Esophagus squamous epithelium (tissue), 5 donors: ENCODE results near the gene GALNS. TPM values are rescaled to one million over a fixed set of nuclear protein-coding genes. Genes with fewer than 3 reads are reported as not detected.
A peak's percentile ranks its signal among the peaks of the same experiment; 100 is the strongest.

Source experiments
- DNase-seq: peaks from one replicate; lab custom pipeline; 2025; lab: John Stamatoyannopoulos, UW
- H3K27ac ChIP-seq, 4 donors: fragments of 200-600 bp; sonication (generic); one replicate each; pipeline ENCODE4 v1.5.1; 2016 to 2019; ENCODE audit warnings: mild to moderate bottlenecking in 1 of 4
- H3K27me3 ChIP-seq, 4 donors: fragments of 200-600 bp; sonication (generic); 1 replicate in 3 of 4; 2 replicates in 1 of 4; pipeline versions ENCODE4 v1.5.1 to v1.6.0; 2017 to 2021; ENCODE audit warnings: antibody characterized with exemption in 1 of 4
- H3K36me3 ChIP-seq, 3 donors: fragments of 200-600 bp; sonication (generic); one replicate each; pipeline ENCODE4 v1.5.1; 2016 to 2019
- H3K4me1 ChIP-seq, 3 donors: fragments of 200-600 bp; sonication (generic); one replicate each; pipeline ENCODE4 v1.5.1; 2017 to 2019
- H3K4me3 ChIP-seq, 4 donors: fragments of 200-600 bp; sonication (generic); 1 replicate in 3 of 4; 2 replicates in 1 of 4; pipeline ENCODE4 v1.5.1; 2016 to 2019; ENCODE audit warnings: mild to moderate bottlenecking in 2 of 4, moderate library complexity in 1 of 4
- H3K9me3 ChIP-seq, 3 donors: fragments of 200-600 bp; sonication (generic); one replicate each; pipeline ENCODE4 v1.5.1; 2016 to 2019
- CTCF ChIP-seq, 6 experiments: fragments of 450-650 bp in 4 of 6; fragments of 200-600 bp in 2 of 6; sonication (generic) in 2 of 6; IDR thresholded peaks; one replicate each; pipeline ENCODE4 v1.5.1; 2016 to 2019; ENCODE audit warnings: antibody characterized with exemption in 6 of 6, mild to moderate bottlenecking in 4 of 6, moderate library complexity in 4 of 6
- POLR2A ChIP-seq, 4 donors: fragments of 450-650 bp; IDR thresholded peaks; one replicate each; pipeline ENCODE4 v1.6.1; 2017; ENCODE audit warnings: antibody characterized with exemption in 4 of 4, mild to moderate bottlenecking in 4 of 4, moderate library complexity in 3 of 4
- WGBS, 2 donors: methylation state at CpG; one replicate each; pipeline ENCODE4 v1.1.5; 2018; 5-methylcytosine and 5-hydroxymethylcytosine counted together
- intact Hi-C: fragments of 100-400 bp; cut with DNase I; formaldehyde crosslinking; loops from one replicate; pipeline ENCODE4 v1.15.0; 2022
- total RNA-seq, 4 donors: library from RNA; depleted of rRNA; stranded (reverse); fragments of >200 nt; gene quantifications; one replicate each; pipeline ENCODE4 v1.1.0, GENCODE V29; 2016
- donor health status: DM: yes; HTN: yes; CAD: no.

GALNS gene
- total RNA-seq, 4 donors from 2014 or later: 9.5 to 24.2 (median 20.5) TPM

GRCh38 chr16:88814144-88814502, 42.6 kb downstream of the GALNS start:
- H3K4me3 ChIP-seq: no peak overlapping the region
- no peak for DNase-seq
- H3K27ac ChIP-seq: no peak overlapping the region
- no peak for TF ChIP-seq CTCF (IDR thresholded peaks at IDR 0.05)
- no peak for TF ChIP-seq POLR2A (IDR thresholded peaks at IDR 0.05)
- intact Hi-C loops: loop anchor here (5.0 to 10.0 kb wide), 2 partner anchors 43 to 351 kb away; partner anchors contain the start of genes GALNS and TRAPPC2L
- WGBS, 2 donors: 50% methylated on average over 2 of the region's 13 CpGs; no CpG with 5 or more reads in 1 of the 2 donors
- peaks cover 5 to 11% (median 7%) of the 10 kb centered on the region in 3 donors for H3K36me3 ChIP-seq
- peaks cover 36 to 63% (median 41%) of the 10 kb centered on the region in 3 donors for H3K4me1 ChIP-seq
- H3K27me3 ChIP-seq: no peaks in the 10 kb centered on the region
- no peaks in the 10 kb centered on the region for H3K9me3 ChIP-seq

- intact Hi-C loops: loop anchor here (5.0 to 10.0 kb wide), 2 partner anchors 44 to 351 kb away; partner anchors contain the start of genes GALNS and TRAPPC2L
- no peaks in the 10 kb centered on the region for H3K9me3 ChIP-seq
- H3K27me3 ChIP-seq: no peaks in the 10 kb centered on the region
- peaks cover 36 to 64% (median 41%) of the 10 kb centered on the region in 3 donors for H3K4me1 ChIP-seq
- no peak for TF ChIP-seq CTCF (IDR thresholded peaks at IDR 0.05)
- no peak for TF ChIP-seq POLR2A (IDR thresholded peaks at IDR 0.05)
- no peak for DNase-seq
- H3K27ac ChIP-seq: peak overlapping the region in 3 of 4 donors; percentile 92 to 98 (median 96)
- no peak overlapping the region for H3K4me3 ChIP-seq
- H3K36me3 ChIP-seq: peaks cover 7 to 17% (median 10%) of the 10 kb centered on the region in 3 donors
- 22 to 68% methylated on average over 12 to 21 of the region's 26 CpGs for WGBS, 2 donors
These were observed 43.2 kb downstream of the GALNS start for GRCh38 chr16:88813269-88814143.

DNA sequence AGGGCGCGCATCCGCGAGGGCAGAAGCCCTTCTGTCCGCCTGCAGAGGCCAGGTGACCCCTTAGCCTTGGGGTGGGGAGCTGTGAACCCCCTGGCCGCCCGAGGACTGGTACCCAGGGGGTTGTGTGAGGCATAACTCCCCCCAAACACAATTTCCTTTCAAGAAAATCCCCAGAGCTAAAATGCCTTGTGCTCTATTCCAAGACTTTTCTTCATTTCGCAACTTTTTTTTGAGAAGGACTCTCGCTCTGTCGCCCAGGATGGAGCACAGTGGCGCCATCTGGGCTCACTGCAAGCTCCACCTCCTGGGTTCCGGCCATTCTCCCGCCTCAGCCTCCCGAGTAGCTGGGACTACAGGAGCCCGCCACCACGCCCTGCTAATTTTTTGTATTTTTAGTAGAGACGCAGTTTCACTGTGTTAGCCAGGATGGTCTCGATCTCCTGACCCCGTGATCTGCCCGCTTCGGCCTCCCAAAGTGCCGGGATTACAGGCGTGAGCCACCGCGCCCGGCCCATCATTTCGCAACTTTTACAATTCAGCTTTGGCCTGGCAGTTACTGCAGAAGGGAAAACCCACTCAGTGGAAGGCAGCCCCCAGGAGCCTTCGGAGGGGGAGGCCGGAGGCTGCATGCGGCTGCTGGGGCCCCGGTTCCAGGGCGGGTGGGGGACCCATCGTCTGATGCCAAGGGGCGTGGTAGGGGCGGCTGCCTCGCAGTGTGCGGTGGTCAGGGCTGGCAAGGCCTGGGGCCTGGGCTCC, 44.1 kb downstream of the GALNS start:
- WGBS, 2 donors: 24 to 43% methylated on average over 14 to 18 of the region's 37 CpGs
- H3K27me3 ChIP-seq: no peaks in the 10 kb centered on the region
- peaks cover 7 to 25% (median 14%) of the 10 kb centered on the region in 3 donors for H3K36me3 ChIP-seq
- peak overlapping the region; percentile 92 to 98 (median 94) for H3K27ac ChIP-seq
- intact Hi-C loops: loop anchor here (5.0 to 10.0 kb wide), 2 partner anchors 45 to 352 kb away; partner anchors contain the start of genes GALNS and TRAPPC2L
- peaks cover 36 to 66% (median 41%) of the 10 kb centered on the region in 3 donors for H3K4me1 ChIP-seq
- no peaks in the 10 kb centered on the region for H3K9me3 ChIP-seq
- DNase-seq: no peak
- peak overlapping the region; percentile 64 to 99 (median 74) for H3K4me3 ChIP-seq
- TF ChIP-seq POLR2A (IDR thresholded peaks at IDR 0.05) (no peak), CTCF (IDR thresholded peaks at IDR 0.05) (peak in 1 of 6 experiments; percentile 1)

DNA sequence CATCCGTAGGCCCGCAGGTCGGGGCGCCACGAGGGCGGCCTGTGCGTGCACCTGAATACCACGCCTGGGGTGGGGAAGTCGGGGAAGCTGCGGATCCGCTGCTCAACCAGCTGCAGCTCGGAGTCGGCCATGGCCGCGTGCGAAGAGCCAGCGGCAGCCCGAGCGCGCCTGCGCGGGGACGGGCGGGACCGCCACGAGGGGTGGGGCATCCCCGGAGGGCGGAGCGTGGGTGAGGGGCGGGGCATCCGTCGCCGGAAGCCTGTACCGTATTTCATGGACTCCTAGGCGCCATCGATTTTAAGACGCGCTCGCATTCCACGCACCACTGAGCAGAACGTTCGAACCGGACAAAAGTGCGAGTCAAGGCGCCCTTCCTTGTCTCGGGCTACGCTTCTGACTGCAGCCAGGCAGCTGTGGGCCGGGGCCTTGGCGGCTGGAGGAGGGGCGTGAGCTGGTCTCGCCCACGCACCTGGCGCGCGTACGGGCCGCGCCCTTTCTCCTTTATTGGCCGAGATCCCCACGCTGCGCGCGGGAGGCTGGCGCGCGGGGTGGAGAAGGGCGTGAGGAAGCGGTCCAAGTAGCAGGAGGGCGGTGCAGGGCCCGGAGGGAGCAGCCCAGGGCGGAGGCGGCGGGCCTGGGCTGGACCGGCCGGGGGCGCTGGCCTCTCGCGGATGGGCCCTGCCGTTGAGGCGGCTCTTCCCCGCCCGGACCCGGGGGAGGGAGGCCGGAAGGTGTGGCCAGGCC, 44.8 kb downstream of the GALNS start, which contains the start of gene APRT:
TSS of gene APRT (minus strand) at position 160 of the 744 bp plus-strand sequence. CDS start at position 131, 29 bp downstream.
- peak; percentile 50 for DNase-seq
- Histone ChIP-seq H3K4me3 (peak within 1 kb of the TSS; percentile 64 to 99 (median 74)), H3K27me3 (no peaks in the 10 kb centered on the region), H3K27ac (peak within 1 kb of the TSS; percentile 92 to 98 (median 94)), H3K36me3 (peaks cover 7 to 27% (median 14%) of the 10 kb centered on the region in 3 donors), H3K9me3 (no peaks in the 10 kb centered on the region), H3K4me1 (peaks cover 34 to 66% (median 41%) of the 10 kb centered on the region in 3 donors)
- 0% methylated on average over 5 of the region's 84 CpGs; no CpG with 5 or more reads in 1 of the 2 donors for WGBS, 2 donors
- intact Hi-C loops: loop anchor here (5.0 to 10.0 kb wide), 2 partner anchors 45 to 353 kb away; partner anchors contain the start of genes GALNS and TRAPPC2L
- peak in 2 of 4 donors; percentile 15 to 82 for TF ChIP-seq POLR2A (IDR thresholded peaks at IDR 0.05)
- TF ChIP-seq CTCF (IDR thresholded peaks at IDR 0.05): peak in 5 of 6 experiments; percentile 8 to 39 (median 15)
